Panc1 (cell line): ENCODE results near the gene MACF1. TPM values are rescaled to one million over a fixed set of nuclear protein-coding genes. Genes with fewer than 3 reads are reported as not detected.

ENCODE experiments used
- ATAC-seq: fragments of 200-7000 bp; cut with Tn5 transposase; 2 replicates; pipeline ENCODE4 v1.9.1; 2020; ENCODE audit warnings: mild to moderate bottlenecking, moderate library complexity
- BruUV-seq: library from RNA; stranded (reverse); fragments of 400-500 nt; replicated peaks from 2 replicates; lab custom pipeline; 2021; lab: Mats Ljungman, UMichigan
- CTCF ChIA-PET: fragments of 300-600 bp; sonication (Branson Sonifier 250); formaldehyde crosslinking; loops from one replicate; lab custom pipeline; 2022; ENCODE audit warnings: antibody characterized with exemption; lab: Charles Lee
- POLR2A ChIA-PET: fragments of 300-600 bp; sonication (Branson Sonifier 250); formaldehyde crosslinking; loops from one replicate; lab custom pipeline; 2022; ENCODE audit warnings: antibody characterized with exemption; lab: Charles Lee
- DNase-seq: peaks from one replicate; pipeline ENCODE4 v3.0.0-alpha.2; 2010; ENCODE audit warnings: low read depth, low spot score
- H3K27ac ChIP-seq: 2 replicates; pipeline ENCODE4 v1.5.1; 2011; ENCODE audit warnings: mild to moderate bottlenecking, low read length, inconsistent platforms
- H3K27me3 ChIP-seq: fragments of 200-500 bp; sonication (Bioruptor generic); 2 replicates; pipeline ENCODE4 v1.6.0; 2014; ENCODE audit warnings: low read length, inconsistent platforms; ENCODE audit not compliant: control insufficient read depth, insufficient read depth
- H3K36me3 ChIP-seq: fragments of 200-500 bp; sonication (Bioruptor generic); 2 replicates; pipeline ENCODE4 v1.5.1; 2014; ENCODE audit warnings: inconsistent platforms, mild to moderate bottlenecking, low read length, moderate library complexity; ENCODE audit not compliant: control insufficient read depth, insufficient read depth
- H3K4me1 ChIP-seq: 2 replicates; pipeline ENCODE4 v1.5.1; 2011; ENCODE audit warnings: inconsistent platforms, mild to moderate bottlenecking, low read length, moderate library complexity; ENCODE audit not compliant: control insufficient read depth, insufficient read depth
- H3K4me3 ChIP-seq, 2 experiments: 2 replicates each; pipeline ENCODE4 v1.5.1; 2011 to 2012; ENCODE audit warnings: low read depth in 2 of 2, low read length in 2 of 2, mild to moderate bottlenecking in 2 of 2, inconsistent platforms in 1 of 2, moderate library complexity in 1 of 2
- H3K9me3 ChIP-seq: fragments of 200-500 bp; sonication (Bioruptor generic); 2 replicates; pipeline ENCODE4 v1.5.1; 2014; ENCODE audit warnings: low read depth, mild to moderate bottlenecking, inconsistent platforms, low read length, moderate library complexity; ENCODE audit not compliant: control insufficient read depth, insufficient read depth
- CTCF ChIP-seq: fragments of 450-650 bp; IDR thresholded peaks from 2 replicates; pipeline ENCODE4 v1.5.1; 2017; ENCODE audit warnings: mild to moderate bottlenecking
- POLR2AphosphoS5 ChIP-seq: IDR thresholded peaks from 2 replicates; pipeline ENCODE4 v1.6.1; 2012; ENCODE audit warnings: mild to moderate bottlenecking, low read depth, low read length, moderate library complexity
- REST ChIP-seq, 2 experiments: IDR thresholded peaks; 2 replicates each; pipeline ENCODE4 v1.6.1; 2011 to 2012; ENCODE audit warnings: low read depth in 2 of 2, control low read depth in 1 of 2, low read length in 1 of 2, mild to moderate bottlenecking in 1 of 2, moderate library complexity in 1 of 2; ENCODE audit not compliant: insufficient read depth in 1 of 2
- SIN3A ChIP-seq: IDR thresholded peaks from 2 replicates; pipeline ENCODE4 v1.6.1; 2012; ENCODE audit warnings: low read depth, mild to moderate bottlenecking, low read length, moderate library complexity, borderline replicate concordance; ENCODE audit not compliant: insufficient read depth
- TCF7L2 ChIP-seq: IDR thresholded peaks from 2 replicates; pipeline ENCODE4 v1.6.1; 2011; ENCODE audit warnings: mild to moderate bottlenecking, low read depth, low read length, inconsistent platforms
- in situ Hi-C: cut with HindIII; loops from 2 replicates; pipeline ENCODE4 v1.10.0; 2016; ENCODE audit warnings: low sequenced_read_pairs, low pct_unique_long_range_greater_than_20kb
- intact Hi-C: fragments of 100-400 bp; cut with micrococcal nuclease; formaldehyde crosslinking; loops from one replicate; pipeline ENCODE4 v1.10.0; 2022; ENCODE audit not compliant: unreplicated experiment
- total RNA-seq: library from RNA; stranded (reverse); gene quantifications from one replicate; pipeline ENCODE4 v1.2.1, GENCODE V29; 2021; ENCODE audit not compliant: unreplicated experiment

Gene MACF1
- total RNA-seq, 1 experiment from 2014 or later = 413 TPM

DNA sequence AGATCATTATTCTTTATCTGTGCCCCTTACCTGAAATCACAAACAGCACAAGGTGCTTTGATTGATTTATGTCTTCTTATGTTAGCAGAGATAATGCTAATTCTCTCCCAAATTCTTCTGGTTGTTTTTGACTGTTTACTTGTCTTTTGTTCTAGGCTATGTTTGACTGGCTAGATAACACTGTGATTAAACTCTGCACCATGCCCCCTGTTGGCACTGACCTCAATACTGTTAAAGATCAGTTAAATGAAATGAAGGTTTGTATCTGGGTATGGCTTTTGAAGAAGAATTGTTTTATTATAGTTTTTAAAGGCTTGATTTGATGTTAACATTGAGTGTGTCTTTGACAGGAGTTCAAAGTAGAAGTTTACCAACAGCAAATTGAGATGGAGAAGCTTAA lies 237.3 kb downstream of the MACF1 start:
- no peak overlapping the region for H3K27ac ChIP-seq
- in situ Hi-C loops = no loop called here
- intact Hi-C loops = no loop called here

DNA sequence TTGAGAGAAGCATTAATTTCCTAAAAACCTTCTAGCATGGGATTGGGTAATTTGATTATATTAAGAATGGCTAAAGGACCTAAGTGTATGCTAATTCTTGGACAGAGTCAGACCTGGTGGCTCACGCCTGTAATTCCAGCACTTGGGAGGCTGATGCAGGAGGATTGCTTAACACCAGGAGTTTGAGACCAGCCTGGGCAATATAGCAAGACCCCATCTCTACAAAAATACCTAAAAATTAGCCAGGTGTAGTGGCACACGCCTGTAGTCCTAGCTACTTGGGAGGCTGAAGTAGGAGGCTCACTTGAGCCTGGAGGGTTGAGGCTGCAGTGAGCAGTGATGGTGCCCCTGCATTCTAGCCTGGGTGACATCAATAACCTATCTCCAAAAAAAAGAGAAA lies 241.1 kb downstream of the MACF1 start:
- peaks cover 81% of the 10 kb centered on the region for H3K36me3 ChIP-seq
- no peaks in the 10 kb centered on the region for H3K27me3 ChIP-seq
- ChIA-PET POLR2A (no interaction called here), CTCF (no interaction called here)
- H3K4me3 ChIP-seq = no peak overlapping the region
- no peaks in the 10 kb centered on the region for H3K4me1 ChIP-seq
- BruUV-seq = no TSS peak
- ATAC-seq = no peak
- no peak for DNase-seq
- in situ Hi-C loops (no loop called here), intact Hi-C loops (no loop called here)
- TF ChIP-seq SIN3A (no peak), POLR2AphosphoS5 (no peak), CTCF (no peak), TCF7L2 (no peak), REST (IDR thresholded peaks at IDR 0.05; ENCODE audit: insufficient read depth in 1 of 2, low read depth in 2 of 2, low read length in 1 of 2) (no peak)
- no peaks in the 10 kb centered on the region for H3K9me3 ChIP-seq
- no peak overlapping the region for H3K27ac ChIP-seq

More for the DNA sequence above, 237.3 kb downstream of the MACF1 start:
- Histone ChIP-seq H3K4me3 (no peak overlapping the region), H3K9me3 (no peaks in the 10 kb centered on the region), H3K27me3 (no peaks in the 10 kb centered on the region), H3K36me3 (peaks cover 78% of the 10 kb centered on the region), H3K4me1 (no peaks in the 10 kb centered on the region)
- no peak for ATAC-seq
- no TSS peak for BruUV-seq
- DNase-seq = no peak
- no peak for TF ChIP-seq POLR2AphosphoS5
- TF ChIP-seq SIN3A = no peak
- no peak for TF ChIP-seq REST (IDR thresholded peaks at IDR 0.05; ENCODE audit: insufficient read depth in 1 of 2, low read depth in 2 of 2, low read length in 1 of 2)
- TF ChIP-seq CTCF = no peak
- TF ChIP-seq TCF7L2 = no peak
- ChIA-PET POLR2A (no interaction called here), CTCF (no interaction called here)
